Sigmoid colon (tissue), 4 donors: ENCODE measurements around the gene CTBS.

Source experiments
- CTCF ChIP-seq, 4 experiments: fragments of 450-650 bp in 3 of 4; fragments of 200-600 bp in 1 of 4; IDR thresholded peaks; one replicate each; pipeline ENCODE4 v1.5.1; 2016 to 2019; ENCODE audit warnings: antibody characterized with exemption in 4 of 4, mild to moderate bottlenecking in 3 of 4, moderate library complexity in 2 of 4
- POLR2A ChIP-seq, 2 donors: fragments of 450-650 bp; IDR thresholded peaks; one replicate each; pipeline ENCODE4 v1.6.1; 2016; ENCODE audit warnings: antibody characterized with exemption in 2 of 2, mild to moderate bottlenecking in 2 of 2, moderate library complexity in 2 of 2
- POLR2AphosphoS5 ChIP-seq, 4 donors: sonication (generic); formaldehyde crosslinking; IDR thresholded peaks; one replicate each; pipeline ENCODE4 v1.6.1; 2017; ENCODE audit warnings: antibody characterized with exemption in 4 of 4

GRCh38 chr1:84611091-84611490 lies 36.9 kb upstream of the CTBS start:
- no peak for TF ChIP-seq CTCF (IDR thresholded peaks at IDR 0.05)
- no peak for TF ChIP-seq POLR2AphosphoS5 (IDR thresholded peaks at IDR 0.05)
- no peak for TF ChIP-seq POLR2A (IDR thresholded peaks at IDR 0.05)
